Measurements from ENCODE around the gene MDFI. TPM values are rescaled to one million over a fixed set of nuclear protein-coding genes. Genes with fewer than 3 reads are reported as not detected.
A peak's percentile ranks its signal among the peaks of the same experiment; 100 is the strongest.

The MDFI gene
- total RNA-seq, 1 donor from 2014 or later, result 7.9 TPM

- H3K27ac Mint-ChIP-seq (ENCODE audit: unreplicated experiment), result no peak overlapping the region
- H3K27me3 Mint-ChIP-seq (ENCODE audit: unreplicated experiment), result peaks cover 11% of the 10 kb centered on the region
- no peaks in the 10 kb centered on the region for H3K36me3 Mint-ChIP-seq (ENCODE audit: unreplicated experiment)
- peak overlapping the region; percentile 20 for H3K4me3 Mint-ChIP-seq (ENCODE audit: unreplicated experiment)
- peak; percentile 82 for DNase-seq
- peaks cover 1% of the 10 kb centered on the region for H3K9me3 Mint-ChIP-seq (ENCODE audit: unreplicated experiment)
- peaks cover 4% of the 10 kb centered on the region for H3K4me1 Mint-ChIP-seq (ENCODE audit: low read depth, unreplicated experiment)
- TF ChIP-seq CTCF (IDR thresholded peaks at IDR 0.05; ENCODE audit: partially characterized antibody, unreplicated experiment), result peak; percentile 84
Observed at GRCh38 chr6:41602864-41603608, 35.2 kb upstream of the MDFI start.

GRCh38 chr6:41604006-41604405, 34.3 kb upstream of the MDFI start:
- H3K27me3 Mint-ChIP-seq (ENCODE audit: unreplicated experiment), result peaks cover 11% of the 10 kb centered on the region
- no peak overlapping the region for H3K4me3 Mint-ChIP-seq (ENCODE audit: unreplicated experiment)
- DNase-seq, result no peak
- peaks cover 1% of the 10 kb centered on the region for H3K9me3 Mint-ChIP-seq (ENCODE audit: unreplicated experiment)
- peak overlapping the region; percentile 55 for H3K27ac Mint-ChIP-seq (ENCODE audit: unreplicated experiment)
- H3K4me1 Mint-ChIP-seq (ENCODE audit: low read depth, unreplicated experiment), result peaks cover 5% of the 10 kb centered on the region
- TF ChIP-seq CTCF (IDR thresholded peaks at IDR 0.05; ENCODE audit: partially characterized antibody, unreplicated experiment), result no peak
- no peaks in the 10 kb centered on the region for H3K36me3 Mint-ChIP-seq (ENCODE audit: unreplicated experiment)

GRCh38 chr6:41605649-41606048, 32.6 kb upstream of the MDFI start:
- Mint-ChIP-seq H3K27me3 (ENCODE audit: unreplicated experiment) (peaks cover 11% of the 10 kb centered on the region), H3K9me3 (ENCODE audit: unreplicated experiment) (peaks cover 1% of the 10 kb centered on the region), H3K36me3 (ENCODE audit: unreplicated experiment) (peaks cover 3% of the 10 kb centered on the region), H3K4me3 (ENCODE audit: unreplicated experiment) (no peak overlapping the region), H3K4me1 (ENCODE audit: low read depth, unreplicated experiment) (peaks cover 5% of the 10 kb centered on the region), H3K27ac (ENCODE audit: unreplicated experiment) (no peak overlapping the region)
- DNase-seq, result no peak
- TF ChIP-seq CTCF (IDR thresholded peaks at IDR 0.05; ENCODE audit: partially characterized antibody, unreplicated experiment), result no peak

- no peak for DNase-seq
- H3K4me3 Mint-ChIP-seq (ENCODE audit: unreplicated experiment), result no peak overlapping the region
- H3K36me3 Mint-ChIP-seq (ENCODE audit: unreplicated experiment), result peaks cover 7% of the 10 kb centered on the region
- H3K27me3 Mint-ChIP-seq (ENCODE audit: unreplicated experiment), result peaks cover 9% of the 10 kb centered on the region
- peaks cover 3% of the 10 kb centered on the region for H3K4me1 Mint-ChIP-seq (ENCODE audit: low read depth, unreplicated experiment)
- no peak for TF ChIP-seq CTCF (IDR thresholded peaks at IDR 0.05; ENCODE audit: partially characterized antibody, unreplicated experiment)
- H3K27ac Mint-ChIP-seq (ENCODE audit: unreplicated experiment), result no peak overlapping the region
- H3K9me3 Mint-ChIP-seq (ENCODE audit: unreplicated experiment), result peaks cover 1% of the 10 kb centered on the region
Observed at GRCh38 chr6:41607036-41607435, 31.2 kb upstream of the MDFI start.

- Mint-ChIP-seq H3K27ac (ENCODE audit: unreplicated experiment) (no peak overlapping the region), H3K4me1 (ENCODE audit: low read depth, unreplicated experiment) (peaks cover 1% of the 10 kb centered on the region), H3K9me3 (ENCODE audit: unreplicated experiment) (peaks cover 4% of the 10 kb centered on the region), H3K27me3 (ENCODE audit: unreplicated experiment) (peaks cover 9% of the 10 kb centered on the region), H3K4me3 (ENCODE audit: unreplicated experiment) (no peak overlapping the region), H3K36me3 (ENCODE audit: unreplicated experiment) (peaks cover 12% of the 10 kb centered on the region)
- DNase-seq, result no peak
- no peak for TF ChIP-seq CTCF (IDR thresholded peaks at IDR 0.05; ENCODE audit: partially characterized antibody, unreplicated experiment)
Observed at GRCh38 chr6:41607736-41608135, 30.5 kb upstream of the MDFI start.
